A549 (cell line): ENCODE measurements around the gene TMEM106B. TPM values are rescaled to one million over a fixed set of nuclear protein-coding genes. Genes with fewer than 3 reads are reported as not detected.

ENCODE experiments used
- ATAC-seq, 2 experiments: fragments of 200-7000 bp in 1 of 2; fragments of >200 bp in 1 of 2; cut with Nextera tagmentation in 1 of 2; cut with Tn5 transposase in 1 of 2; 3 replicates each; pipeline versions ENCODE4 v1.8.0 to v1.9.1; 2018 to 2020; ENCODE audit warnings: mild to moderate bottlenecking in 1 of 2, moderate library complexity in 1 of 2
- CTCF ChIA-PET: fragments of 300-600 bp; sonication (Branson Sonifier 250); formaldehyde crosslinking; extraction: SDS; loops from one replicate; lab custom pipeline; 2021; ENCODE audit warnings: antibody characterized with exemption, inconsistent platforms; lab: Yijun Ruan, JAX
- POLR2A ChIA-PET: fragments of 350-600 bp; formaldehyde crosslinking; extraction: SDS; loops from one replicate; lab custom pipeline; 2021; ENCODE audit warnings: antibody characterized with exemption, inconsistent platforms; lab: Yijun Ruan, JAX
- DNase-seq, 2 experiments: peaks; one replicate each; pipeline versions ENCODE4 v3.0.0 to v3.0.0-alpha.2; 2011 to 2016; ENCODE audit warnings: low read depth in 1 of 2, low spot score in 1 of 2
- FAIRE-seq: peaks from 2 replicates; lab custom pipeline; 2011; peaks lifted over from hg19 to GRCh38; lab: Jason Lieb, UNC
- H3K27ac ChIP-seq, 2 experiments: fragments of >200 bp; sonication (Bioruptor Twin); formaldehyde crosslinking; 3 replicates each; pipeline ENCODE4 v1.5.1; 2016 to 2017
- H3K4me1 ChIP-seq: fragments of >200 bp; sonication (Bioruptor Twin); formaldehyde crosslinking; 3 replicates; pipeline ENCODE4 v1.6.1; 2016
- H3K4me2 ChIP-seq: fragments of >200 bp; sonication (Bioruptor Twin); formaldehyde crosslinking; 3 replicates; pipeline ENCODE4 v1.6.1; 2016
- H3K4me3 ChIP-seq: fragments of >200 bp; sonication (Bioruptor Twin); formaldehyde crosslinking; 3 replicates; pipeline ENCODE4 v1.5.1; 2016
- H3K9me3 ChIP-seq: fragments of >200 bp; sonication (Bioruptor Twin); formaldehyde crosslinking; 3 replicates; pipeline ENCODE4 v1.6.1; 2016
- CBX8 ChIP-seq: fragments of 200-600 bp; sonication (generic); IDR thresholded peaks from 2 replicates; pipeline ENCODE4 v1.6.1; 2016
- CHD2 ChIP-seq: fragments of 150-350 bp; IDR thresholded peaks from 2 replicates; pipeline ENCODE4 v1.6.1; 2014; ENCODE audit warnings: low read length; ENCODE audit not compliant: partially characterized antibody
- E2F6 ChIP-seq: IDR thresholded peaks from 2 replicates; pipeline ENCODE4 v1.6.1; 2012; ENCODE audit warnings: low read depth, borderline replicate concordance
- EHF ChIP-seq: fragments of 250-450 bp; sonication (Bioruptor Pico); IDR thresholded peaks from 2 replicates; pipeline ENCODE4 v1.5.0; 2020; ENCODE audit warnings: mild to moderate bottlenecking
- ELK1 ChIP-seq: fragments of 150-350 bp; IDR thresholded peaks from 2 replicates; pipeline ENCODE4 v1.6.1; 2014; ENCODE audit warnings: low read depth, mild to moderate bottlenecking, low read length
- EP300 ChIP-seq, 2 experiments: fragments of >200 bp; sonication (Bioruptor Twin); formaldehyde crosslinking; IDR thresholded peaks; 2 replicates in 1 of 2; 3 replicates in 1 of 2; pipeline ENCODE4 v1.6.1; 2016 to 2017
- ESRRA ChIP-seq: fragments of 150-350 bp; IDR thresholded peaks from 2 replicates; pipeline ENCODE4 v1.6.1; 2014; ENCODE audit warnings: mild to moderate bottlenecking, low read length, borderline replicate concordance
- FOSB ChIP-seq: fragments of 250-450 bp; sonication (Bioruptor Pico); IDR thresholded peaks from 2 replicates; pipeline ENCODE4 v1.5.0; 2020; ENCODE audit warnings: mild to moderate bottlenecking, moderate library complexity
- FOXS1 ChIP-seq: fragments of 250-450 bp; sonication (Bioruptor Pico); IDR thresholded peaks from 2 replicates; pipeline ENCODE4 v1.5.0; 2020; ENCODE audit warnings: mild to moderate bottlenecking, moderate library complexity
- HDAC2 ChIP-seq: fragments of 200-600 bp; sonication (generic); IDR thresholded peaks from 2 replicates; pipeline ENCODE4 v1.6.1; 2016
- HES2 ChIP-seq: fragments of >200 bp; sonication (Bioruptor Twin); formaldehyde crosslinking; IDR thresholded peaks from 2 replicates; pipeline ENCODE4 v1.6.1; 2016
- HOXB5 ChIP-seq: fragments of 250-450 bp; sonication (Bioruptor Pico); IDR thresholded peaks from 2 replicates; pipeline ENCODE4 v1.5.0; 2020; ENCODE audit warnings: mild to moderate bottlenecking, moderate library complexity
- KDM1A ChIP-seq: fragments of 200-600 bp; sonication (generic); IDR thresholded peaks from 2 replicates; pipeline ENCODE4 v1.6.1; 2016; ENCODE audit warnings: low read depth, mild to moderate bottlenecking
- MAFK ChIP-seq: fragments of 450-650 bp; IDR thresholded peaks from 2 replicates; pipeline ENCODE4 v1.6.1; 2014; ENCODE audit not compliant: partially characterized antibody
- MAZ ChIP-seq: fragments of 150-350 bp; IDR thresholded peaks from 2 replicates; pipeline ENCODE4 v1.6.1; 2014; ENCODE audit warnings: antibody characterized with exemption, low read depth, low read length, borderline replicate concordance
- NPAS2 ChIP-seq: fragments of 250-450 bp; sonication (Bioruptor Pico); IDR thresholded peaks from 2 replicates; pipeline ENCODE4 v1.8.0; 2022; ENCODE audit warnings: mild to moderate bottlenecking, moderate library complexity, borderline replicate concordance
- NR3C1 ChIP-seq: fragments of >200 bp; sonication (Bioruptor Twin); formaldehyde crosslinking; IDR thresholded peaks from 3 replicates; pipeline ENCODE4 v1.6.1; 2017
- PBX3 ChIP-seq: IDR thresholded peaks from 2 replicates; pipeline ENCODE4 v1.6.1; 2012
- RFX5 ChIP-seq: fragments of 450-650 bp; IDR thresholded peaks from 2 replicates; pipeline ENCODE4 v1.7.1; 2014; ENCODE audit warnings: antibody characterized with exemption, mild to moderate bottlenecking, moderate library complexity
- SMC3 ChIP-seq: fragments of >200 bp; sonication (Bioruptor Twin); formaldehyde crosslinking; IDR thresholded peaks from 3 replicates; pipeline ENCODE4 v1.6.1; 2018; ENCODE audit warnings: inconsistent platforms
- TP53 ChIP-seq: fragments of 250-450 bp; sonication (Bioruptor Pico); IDR thresholded peaks from 2 replicates; pipeline ENCODE4 v1.5.0; 2021; ENCODE audit warnings: mild to moderate bottlenecking, moderate library complexity
- ZFP36 ChIP-seq: fragments of 450-650 bp; IDR thresholded peaks from 2 replicates; pipeline ENCODE4 v1.6.1; 2014; ENCODE audit warnings: borderline replicate concordance; ENCODE audit not compliant: partially characterized antibody
- ZNF302 ChIP-seq: fragments of 250-450 bp; sonication (Bioruptor Pico); IDR thresholded peaks from 2 replicates; pipeline ENCODE4 v1.9.0; 2021; ENCODE audit warnings: inconsistent platforms, mild to moderate bottlenecking, moderate library complexity
- WGBS: methylation state at CpG from one replicate; pipeline ENCODE4 v1.1.6; 2017; ENCODE audit errors: missing lambda C conversion rate; 5-methylcytosine and 5-hydroxymethylcytosine counted together
- polyA plus RNA-seq, 4 experiments: library from polyadenylated mRNA; depleted of rRNA in 3 of 4; stranded (reverse); fragments of >200 nt; fragmentation: RNase III in 1 of 4; extraction: RNeasy Plus Mini Kit Qiagen cat#74134 plus additional on column Dnase treatment in 1 of 4; gene quantifications; 2 replicates in 3 of 4; 3 replicates in 1 of 4; pipeline ENCODE4 v1.2.3, GENCODE V29; 2011 to 2017
- TF ChIP-seq, protein P1 (sequence below): IDR thresholded peaks from 2 replicates; pipeline ENCODE4 v1.6.1; 2012
- TF ChIP-seq, protein P2 (sequence below): fragments of 200-600 bp; sonication (generic); IDR thresholded peaks from 2 replicates; pipeline ENCODE4 v1.6.1; 2016; ENCODE audit warnings: antibody characterized with exemption, mild to moderate bottlenecking, moderate library complexity
- TF ChIP-seq, protein P3 (sequence below): fragments of 450-650 bp; IDR thresholded peaks from 2 replicates; pipeline ENCODE4 v1.6.1; 2014; ENCODE audit warnings: antibody characterized with exemption

The TMEM106B gene
- polyA plus RNA-seq, 2 of the 4 experiments (the other 2 are of a cell fraction) = 70.9 to 123 TPM

DNA sequence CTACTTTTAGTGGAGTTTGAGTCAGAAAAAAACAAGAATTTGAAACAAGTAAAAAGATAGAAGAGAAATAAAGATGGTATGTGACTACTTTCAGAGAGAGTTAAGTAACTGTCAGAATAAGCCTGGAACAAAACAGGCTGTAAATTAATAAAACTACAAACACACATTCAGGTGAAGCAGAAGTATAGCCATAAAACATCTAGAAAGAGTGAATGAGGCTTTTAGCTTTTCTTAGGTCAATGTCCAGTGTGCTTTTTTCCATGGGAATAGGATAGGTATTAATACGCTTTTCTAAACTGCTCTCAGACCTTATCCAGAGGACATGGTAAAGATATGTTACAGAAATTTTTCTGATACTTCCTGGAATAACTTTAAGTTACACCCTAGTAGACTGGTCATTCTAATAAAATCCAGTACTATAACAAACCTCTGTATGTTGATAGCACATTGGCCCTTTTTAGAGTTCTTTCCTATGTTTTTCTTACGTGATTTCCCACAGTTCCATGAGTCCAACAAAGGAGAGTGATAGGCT, 23.3 kb downstream of the TMEM106B start:
- TF ChIP-seq CHD2 (no peak), NPAS2 (CRISPR knock-in tag) (no peak), NR3C1 (no peak), HES2 (no peak), TP53 (CRISPR knock-in tag) (no peak), HOXB5 (CRISPR knock-in tag) (no peak), PBX3 (no peak), HDAC2 (no peak), CBX8 (no peak), E2F6 (no peak)
- TF ChIP-seq, protein P1, sequence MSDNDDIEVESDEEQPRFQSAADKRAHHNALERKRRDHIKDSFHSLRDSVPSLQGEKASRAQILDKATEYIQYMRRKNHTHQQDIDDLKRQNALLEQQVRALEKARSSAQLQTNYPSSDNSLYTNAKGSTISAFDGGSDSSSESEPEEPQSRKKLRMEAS = no peak
- TF ChIP-seq, protein P2, sequence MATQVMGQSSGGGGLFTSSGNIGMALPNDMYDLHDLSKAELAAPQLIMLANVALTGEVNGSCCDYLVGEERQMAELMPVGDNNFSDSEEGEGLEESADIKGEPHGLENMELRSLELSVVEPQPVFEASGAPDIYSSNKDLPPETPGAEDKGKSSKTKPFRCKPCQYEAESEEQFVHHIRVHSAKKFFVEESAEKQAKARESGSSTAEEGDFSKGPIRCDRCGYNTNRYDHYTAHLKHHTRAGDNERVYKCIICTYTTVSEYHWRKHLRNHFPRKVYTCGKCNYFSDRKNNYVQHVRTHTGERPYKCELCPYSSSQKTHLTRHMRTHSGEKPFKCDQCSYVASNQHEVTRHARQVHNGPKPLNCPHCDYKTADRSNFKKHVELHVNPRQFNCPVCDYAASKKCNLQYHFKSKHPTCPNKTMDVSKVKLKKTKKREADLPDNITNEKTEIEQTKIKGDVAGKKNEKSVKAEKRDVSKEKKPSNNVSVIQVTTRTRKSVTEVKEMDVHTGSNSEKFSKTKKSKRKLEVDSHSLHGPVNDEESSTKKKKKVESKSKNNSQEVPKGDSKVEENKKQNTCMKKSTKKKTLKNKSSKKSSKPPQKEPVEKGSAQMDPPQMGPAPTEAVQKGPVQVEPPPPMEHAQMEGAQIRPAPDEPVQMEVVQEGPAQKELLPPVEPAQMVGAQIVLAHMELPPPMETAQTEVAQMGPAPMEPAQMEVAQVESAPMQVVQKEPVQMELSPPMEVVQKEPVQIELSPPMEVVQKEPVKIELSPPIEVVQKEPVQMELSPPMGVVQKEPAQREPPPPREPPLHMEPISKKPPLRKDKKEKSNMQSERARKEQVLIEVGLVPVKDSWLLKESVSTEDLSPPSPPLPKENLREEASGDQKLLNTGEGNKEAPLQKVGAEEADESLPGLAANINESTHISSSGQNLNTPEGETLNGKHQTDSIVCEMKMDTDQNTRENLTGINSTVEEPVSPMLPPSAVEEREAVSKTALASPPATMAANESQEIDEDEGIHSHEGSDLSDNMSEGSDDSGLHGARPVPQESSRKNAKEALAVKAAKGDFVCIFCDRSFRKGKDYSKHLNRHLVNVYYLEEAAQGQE = no peak
- ChIA-PET CTCF (no interaction called here), POLR2A (no interaction called here)
- H3K4me3 ChIP-seq = no peak overlapping the region
- no peaks in the 10 kb centered on the region for H3K9me3 ChIP-seq
- H3K4me1 ChIP-seq = no peaks in the 10 kb centered on the region
- 94% methylated on average over 2 of the region's 2 CpGs for WGBS
- FAIRE-seq = no peak
- DNase-seq = no peak
- no peak for ATAC-seq
- no peak overlapping the region for H3K27ac ChIP-seq
- no peak overlapping the region for H3K4me2 ChIP-seq

- ChIA-PET POLR2A (no interaction called here), CTCF (no interaction called here)
- ATAC-seq (no peak), FAIRE-seq (no peak), DNase-seq (no peak)
- Histone ChIP-seq H3K4me2 (no peak overlapping the region), H3K9me3 (no peaks in the 10 kb centered on the region), H3K4me3 (no peak overlapping the region), H3K4me1 (no peaks in the 10 kb centered on the region), H3K27ac (no peak overlapping the region)
- TF ChIP-seq MAFK (peak; percentile 4), SMC3 (no peak)
- 93% methylated on average over 1 of the region's 1 CpG for WGBS
These were observed 24.9 kb downstream of the TMEM106B start for GRCh38 chr7:12235970-12236369.

DNA sequence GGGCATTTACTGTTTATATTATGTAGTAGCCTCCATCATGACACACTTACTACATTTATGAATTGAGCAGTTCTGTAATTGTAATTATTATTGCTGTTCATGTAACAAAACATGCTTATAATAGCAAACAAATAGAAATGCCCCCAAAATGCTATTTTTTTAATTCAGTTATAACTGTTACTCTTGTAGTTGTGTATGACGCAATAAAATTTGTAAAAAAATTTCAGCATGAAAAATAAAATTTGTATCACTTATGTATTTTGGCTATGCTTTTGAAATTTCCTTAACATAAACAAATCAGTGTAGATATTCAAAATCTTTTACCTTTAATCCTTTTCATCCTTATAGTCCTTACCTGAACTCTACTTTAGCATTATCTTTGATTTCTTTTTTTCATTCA, 25.9 kb downstream of the TMEM106B start:
- no peak for TF ChIP-seq SMC3
- TF ChIP-seq EHF = no peak
- no peak for TF ChIP-seq ZNF302 (CRISPR knock-in tag)
- no peak for TF ChIP-seq ZFP36
- no peak for TF ChIP-seq FOXS1 (CRISPR knock-in tag)
- TF ChIP-seq NPAS2 (CRISPR knock-in tag) = no peak
- TF ChIP-seq KDM1A = no peak
- no peak for TF ChIP-seq EP300 (IDR thresholded peaks at IDR 0.05)
- TF ChIP-seq FOSB (CRISPR knock-in tag) = no peak
- no peak for TF ChIP-seq RFX5
- no peak for TF ChIP-seq MAZ
- TF ChIP-seq, protein P3, sequence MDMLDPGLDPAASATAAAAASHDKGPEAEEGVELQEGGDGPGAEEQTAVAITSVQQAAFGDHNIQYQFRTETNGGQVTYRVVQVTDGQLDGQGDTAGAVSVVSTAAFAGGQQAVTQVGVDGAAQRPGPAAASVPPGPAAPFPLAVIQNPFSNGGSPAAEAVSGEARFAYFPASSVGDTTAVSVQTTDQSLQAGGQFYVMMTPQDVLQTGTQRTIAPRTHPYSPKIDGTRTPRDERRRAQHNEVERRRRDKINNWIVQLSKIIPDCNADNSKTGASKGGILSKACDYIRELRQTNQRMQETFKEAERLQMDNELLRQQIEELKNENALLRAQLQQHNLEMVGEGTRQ = no peak
- no peak for TF ChIP-seq ESRRA
- TF ChIP-seq HDAC2 = no peak
- TF ChIP-seq ELK1 = no peak
- ATAC-seq (no peak), FAIRE-seq (no peak), DNase-seq (no peak)
- H3K4me2 ChIP-seq = no peak overlapping the region
- no peaks in the 10 kb centered on the region for H3K9me3 ChIP-seq
- WGBS = 90% methylated on average over 1 of the region's 1 CpG
- H3K27ac ChIP-seq = no peak overlapping the region
- no peak overlapping the region for H3K4me3 ChIP-seq
- no peaks in the 10 kb centered on the region for H3K4me1 ChIP-seq
- ChIA-PET CTCF (no interaction called here), POLR2A (no interaction called here)
